H7 (cell line): Measurements from ENCODE around the gene LAPTM5. TPM values are rescaled to one million over a fixed set of nuclear protein-coding genes. Genes with fewer than 3 reads are reported as not detected.
A peak's percentile ranks its signal among the peaks of the same experiment; 100 is the strongest.

ENCODE experiments used
- DNase-seq: peaks from one replicate; pipeline ENCODE4 v3.0.0; 2012
- H3K27me3 ChIP-seq: 2 replicates; pipeline ENCODE4 v1.6.0; 2011; ENCODE audit warnings: mild to moderate bottlenecking, low read length; ENCODE audit not compliant: control insufficient read depth, insufficient read depth
- H3K36me3 ChIP-seq: replicated peaks from 2 replicates; pipeline ENCODE4 v1.5.1; 2011; ENCODE audit warnings: low read length; ENCODE audit not compliant: control insufficient read depth, insufficient read depth
- H3K4me3 ChIP-seq: 2 replicates; pipeline ENCODE4 v1.5.1; 2011; ENCODE audit warnings: low read depth, mild to moderate bottlenecking, control low read depth, low read length, moderate library complexity; ENCODE audit not compliant: insufficient read depth
- total RNA-seq: library from RNA; depleted of rRNA; stranded (reverse); fragments of >200 nt; shearing (Covaris generic); gene quantifications from 2 replicates; pipeline ENCODE4 v1.2.3, GENCODE V29; 2014

Gene LAPTM5
- total RNA-seq, 1 experiment from 2014 or later = 0.28 TPM

DNA sequence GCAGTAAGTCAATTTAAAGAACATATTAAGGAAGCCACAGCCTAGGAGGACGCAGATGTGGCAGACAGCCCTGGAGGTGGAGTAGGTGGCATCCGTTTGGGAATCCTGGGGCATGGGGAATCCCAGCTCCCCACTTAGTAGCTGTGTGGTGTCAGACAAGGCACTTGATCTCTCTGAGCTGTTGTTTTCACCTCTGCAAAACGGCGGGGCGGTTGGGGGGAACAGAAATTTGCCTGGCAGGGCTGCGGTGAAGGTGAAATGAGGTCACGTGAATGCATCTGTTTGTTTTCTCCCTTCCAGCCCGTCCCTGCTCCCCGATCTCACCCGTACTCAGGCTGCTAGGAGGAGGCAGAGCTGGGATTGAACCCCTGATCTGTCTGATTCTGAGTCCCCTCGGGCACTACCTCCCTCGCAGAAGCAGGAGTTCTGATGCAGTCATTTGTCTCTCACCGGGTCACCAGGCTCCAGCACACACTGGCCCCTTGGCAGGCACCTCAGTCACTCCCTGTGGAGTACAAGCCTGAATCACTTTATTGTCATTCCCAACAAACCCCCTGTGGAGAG is 2.2 kb upstream of the LAPTM5 start:
- peak; percentile 73 for DNase-seq
- Histone ChIP-seq H3K4me3 (no peak overlapping the region), H3K36me3 (no peaks in the 10 kb centered on the region), H3K27me3 (no peaks in the 10 kb centered on the region; the same call in none of the 2 replicates)

DNA sequence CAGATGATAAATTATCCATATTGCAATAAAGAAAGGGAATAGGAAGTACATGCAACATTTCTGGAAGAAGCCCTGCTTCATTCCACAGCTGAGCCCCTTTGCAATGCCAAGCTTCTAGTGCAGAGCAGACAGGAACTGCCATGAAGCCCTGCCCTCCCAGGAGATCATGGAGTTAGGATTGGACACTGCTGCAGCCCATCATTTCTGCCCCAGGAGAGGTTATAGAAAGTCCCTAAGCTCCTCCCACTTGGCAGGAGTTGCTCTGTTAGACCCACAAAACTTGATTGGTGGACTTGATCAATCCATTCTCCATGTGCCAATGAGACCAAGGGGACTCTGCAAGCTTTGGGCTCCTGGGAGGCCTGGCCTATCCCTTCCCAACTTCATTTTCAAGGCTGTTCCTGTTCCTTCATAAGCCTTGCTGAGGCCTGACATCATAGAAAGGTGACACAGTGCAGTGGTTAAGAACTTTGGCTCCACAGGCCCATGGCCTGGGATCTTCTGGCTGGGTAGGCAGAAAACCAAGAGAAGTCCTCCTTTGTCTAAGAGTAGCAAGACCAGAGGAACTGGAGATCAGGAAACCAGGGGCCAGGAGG is 1.3 kb upstream of the LAPTM5 start:
- H3K36me3 ChIP-seq = no peaks in the 10 kb centered on the region
- peak; percentile 88 for DNase-seq
- H3K27me3 ChIP-seq = no peaks in the 10 kb centered on the region; the same call in none of the 2 replicates
- no peak overlapping the region for H3K4me3 ChIP-seq

DNA sequence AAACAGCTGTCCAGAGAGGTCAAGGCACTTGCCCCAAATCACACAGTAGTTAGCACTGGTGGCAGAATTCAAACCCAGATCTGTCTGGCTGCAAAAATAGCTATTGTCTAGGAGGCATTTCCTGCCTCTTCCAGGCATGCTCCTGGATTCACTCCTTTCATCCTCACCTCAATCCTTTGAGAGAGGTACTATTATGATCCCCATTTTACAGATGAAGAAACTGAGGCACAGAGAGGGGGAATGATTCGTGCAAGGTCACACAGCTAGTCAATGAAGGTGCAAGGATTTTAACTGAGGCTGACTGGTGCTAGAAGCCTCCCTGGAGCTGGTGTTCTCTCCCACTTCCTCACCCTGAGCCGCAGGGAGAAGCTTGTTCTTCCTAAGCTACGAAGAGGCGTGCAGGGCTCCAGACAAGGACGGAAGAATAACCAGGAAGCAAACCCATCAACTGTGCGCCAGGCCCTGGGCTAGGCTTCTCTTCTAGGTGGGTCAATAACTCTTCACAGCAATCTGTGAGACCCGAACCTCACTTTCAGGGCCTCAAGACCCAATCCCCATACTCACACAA is 631 bp upstream of the LAPTM5 start:
- no peaks in the 10 kb centered on the region; the same call in none of the 2 replicates for H3K27me3 ChIP-seq
- DNase-seq = no peak
- H3K4me3 ChIP-seq = no peak overlapping the region
- no peaks in the 10 kb centered on the region for H3K36me3 ChIP-seq

DNA sequence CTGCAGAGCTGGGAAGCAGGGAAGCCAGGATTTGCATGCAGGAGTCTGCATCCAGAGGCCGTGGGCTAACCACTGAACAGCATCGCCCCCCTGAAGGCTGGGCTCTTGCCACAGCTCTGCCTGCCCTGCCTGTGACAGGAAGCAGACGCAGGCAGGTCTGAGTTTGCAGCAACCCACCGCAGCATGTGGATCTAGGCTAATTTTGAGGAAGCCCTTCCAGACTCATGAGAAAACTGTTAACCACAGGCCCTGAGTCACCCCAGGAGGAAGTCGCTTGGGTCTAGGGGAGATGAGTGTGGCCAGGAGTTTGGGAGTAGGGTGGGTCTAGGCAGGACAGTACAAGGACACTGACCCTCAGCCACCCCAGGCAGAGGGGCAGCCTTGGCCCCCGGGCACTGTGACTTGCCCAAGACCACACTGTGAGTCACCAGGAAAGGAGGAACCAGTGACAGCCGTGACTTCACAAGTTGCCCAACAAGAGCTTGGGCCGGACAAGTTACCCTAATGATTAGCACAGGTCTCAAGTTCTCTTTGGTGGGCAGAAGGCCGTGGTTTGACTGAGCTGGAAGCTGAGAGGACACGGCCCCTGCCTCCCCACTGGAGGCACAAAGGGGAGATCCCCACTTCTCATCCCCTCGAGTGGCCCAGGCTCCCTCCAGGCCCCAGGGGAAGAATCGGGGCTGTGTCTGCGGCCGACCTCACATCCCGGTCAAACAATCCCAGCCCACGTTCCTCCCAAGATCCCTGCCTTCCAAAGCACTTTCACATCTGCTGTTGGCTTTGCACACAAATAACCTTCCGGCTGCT is 826 bp downstream of the LAPTM5 start:
- Histone ChIP-seq H3K4me3 (no peak overlapping the region), H3K27me3 (no peaks in the 10 kb centered on the region; the same call in 1 of the 2 replicates), H3K36me3 (no peaks in the 10 kb centered on the region)
- DNase-seq = no peak

DNA sequence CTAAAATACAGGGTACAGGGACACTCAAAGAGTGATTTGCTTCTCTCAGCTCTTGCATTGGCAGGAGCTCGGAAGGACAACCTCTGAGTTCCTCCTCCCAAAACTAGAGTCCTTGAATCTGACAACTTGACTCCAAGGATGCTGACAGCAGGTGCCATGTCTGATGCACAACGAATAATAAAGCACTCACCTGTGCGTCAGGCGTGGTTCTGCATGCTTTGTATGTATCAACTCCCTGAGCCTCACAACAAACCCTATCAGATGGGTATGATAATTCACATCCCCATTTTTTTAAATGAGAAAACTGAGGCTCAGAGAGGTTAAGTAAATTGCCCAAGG is 1.4 kb downstream of the LAPTM5 start:
- H3K36me3 ChIP-seq = no peaks in the 10 kb centered on the region
- H3K27me3 ChIP-seq = no peaks in the 10 kb centered on the region; the same call in 1 of the 2 replicates
- no peak for DNase-seq
- H3K4me3 ChIP-seq = no peak overlapping the region

DNA sequence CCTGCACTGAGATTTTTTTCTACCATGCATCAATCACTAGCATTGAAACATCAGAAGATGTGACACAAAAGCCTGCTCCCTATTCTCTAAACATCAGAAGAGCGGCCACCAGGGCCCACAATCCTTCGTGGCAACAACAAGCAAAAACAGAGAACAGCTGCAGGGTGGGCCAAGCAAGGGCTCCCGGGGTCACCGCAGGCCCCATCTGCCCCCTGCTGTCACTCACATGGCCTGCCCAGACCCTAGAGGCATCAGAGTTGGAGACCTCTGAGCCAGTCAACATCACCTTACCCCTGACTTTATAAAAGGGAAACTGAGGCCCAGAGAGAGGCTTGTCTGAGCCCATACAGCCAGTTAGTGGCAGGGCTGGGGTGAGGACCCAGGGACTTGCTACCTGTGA is 1.8 kb downstream of the LAPTM5 start:
- H3K36me3 ChIP-seq = no peaks in the 10 kb centered on the region
- H3K4me3 ChIP-seq = no peak overlapping the region
- DNase-seq = no peak
- H3K27me3 ChIP-seq = no peaks in the 10 kb centered on the region; the same call in 1 of the 2 replicates

DNA sequence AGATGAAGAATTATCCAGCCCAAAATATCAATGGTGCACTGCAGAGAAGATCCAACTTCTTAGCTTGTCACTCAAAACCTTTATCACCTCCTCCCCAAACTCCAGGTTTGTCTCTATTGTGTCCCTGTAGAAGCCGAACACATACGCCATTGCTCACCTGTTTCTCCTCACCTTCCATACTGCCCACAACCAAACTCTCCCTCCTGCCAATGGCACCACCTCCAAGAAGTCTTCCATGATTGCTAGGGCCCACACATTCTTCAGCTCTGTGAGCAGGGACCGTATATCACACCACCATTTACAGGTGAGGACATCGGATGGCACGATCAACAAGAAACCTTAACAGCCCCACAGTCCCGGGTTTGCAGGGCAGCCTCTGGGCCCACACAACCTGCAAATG is 2.2 kb downstream of the LAPTM5 start:
- Histone ChIP-seq H3K27me3 (no peaks in the 10 kb centered on the region; the same call in 1 of the 2 replicates), H3K36me3 (no peaks in the 10 kb centered on the region), H3K4me3 (no peak overlapping the region)
- DNase-seq = no peak

DNA sequence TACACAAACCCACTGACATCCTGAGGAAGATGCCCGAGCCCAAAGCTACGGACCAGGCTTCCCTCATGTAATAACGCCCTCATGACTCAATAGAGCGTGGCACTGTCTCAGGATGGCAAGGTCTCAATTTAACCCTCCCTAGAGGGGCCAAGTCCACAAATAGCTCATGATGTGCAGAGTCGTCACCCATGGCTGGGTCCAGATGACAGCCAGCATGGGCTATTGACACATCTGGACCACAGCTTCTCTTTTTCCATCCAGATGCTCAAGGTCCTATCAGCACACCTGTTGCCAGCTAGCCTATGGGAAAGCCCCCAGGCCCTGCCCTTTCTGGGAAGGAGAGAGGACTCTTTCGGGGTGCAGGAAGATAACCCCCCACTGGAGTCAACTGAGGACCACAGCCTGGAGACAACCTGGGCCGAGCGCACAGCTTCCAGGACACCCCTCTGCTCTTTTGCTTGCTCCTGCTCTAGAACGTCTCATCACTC is 2.8 kb downstream of the LAPTM5 start:
- Histone ChIP-seq H3K27me3 (no peaks in the 10 kb centered on the region), H3K4me3 (no peak overlapping the region), H3K36me3 (no peaks in the 10 kb centered on the region)
- no peak for DNase-seq

DNA sequence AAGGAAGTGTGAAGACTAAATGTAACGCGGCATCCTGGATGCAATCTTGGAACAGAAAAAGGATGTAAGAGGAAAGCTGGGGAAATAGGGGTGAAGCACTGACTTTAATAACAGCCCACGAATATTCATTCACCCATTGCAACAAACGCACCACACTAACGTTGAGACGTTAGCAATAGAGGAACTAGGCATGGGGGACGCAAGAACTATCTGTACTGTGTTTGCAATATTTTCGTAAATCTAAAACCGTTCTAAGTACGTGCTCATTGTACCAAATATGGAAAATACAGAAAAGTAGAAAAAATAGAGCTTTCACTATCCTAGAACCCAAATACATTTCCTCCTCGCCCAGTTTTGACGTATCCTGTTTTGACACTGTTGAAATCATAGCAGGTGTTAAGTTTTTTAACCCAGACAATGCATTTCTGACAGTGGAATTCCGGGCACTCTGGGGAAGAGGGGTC is 3.9 kb downstream of the LAPTM5 start:
- H3K36me3 ChIP-seq = no peaks in the 10 kb centered on the region
- H3K27me3 ChIP-seq = no peaks in the 10 kb centered on the region
- no peak for DNase-seq
- H3K4me3 ChIP-seq = no peak overlapping the region

DNA sequence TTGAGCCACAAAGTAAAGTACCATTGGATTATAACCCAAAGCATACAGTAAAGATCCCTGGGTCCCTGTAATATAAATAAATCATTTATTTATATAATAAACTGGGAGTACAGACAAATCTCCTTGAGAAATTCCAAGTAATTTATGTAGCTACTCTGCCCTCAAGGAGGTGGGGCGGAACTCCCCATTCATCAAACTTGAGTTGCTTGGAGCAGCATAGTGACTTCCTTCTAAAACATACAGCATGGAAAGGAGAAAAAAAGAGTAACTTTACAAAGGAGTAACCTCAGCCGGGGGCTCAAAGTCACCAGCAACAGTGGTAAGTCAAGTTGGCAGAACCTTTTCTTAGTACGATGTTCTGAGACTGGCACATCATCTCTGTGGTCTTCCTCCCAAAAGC is 4.5 kb downstream of the LAPTM5 start:
- Histone ChIP-seq H3K27me3 (no peaks in the 10 kb centered on the region; the same call in 1 of the 2 replicates), H3K36me3 (no peaks in the 10 kb centered on the region), H3K4me3 (no peak overlapping the region)
- no peak for DNase-seq

DNA sequence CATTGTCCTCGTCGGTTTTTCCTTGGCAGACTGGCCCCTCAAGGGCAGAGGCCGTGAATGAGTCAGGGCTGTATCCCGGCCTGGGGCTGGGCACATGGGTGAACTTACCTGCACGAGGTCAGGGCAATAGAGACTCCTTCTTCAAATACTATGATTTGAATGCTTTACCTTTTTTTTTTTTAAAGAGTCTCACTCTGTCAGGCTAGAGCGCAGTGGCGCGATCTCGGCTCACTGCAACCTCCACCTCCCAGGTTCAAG is 5.0 kb downstream of the LAPTM5 start:
- Histone ChIP-seq H3K4me3 (no peak overlapping the region), H3K27me3 (no peaks in the 10 kb centered on the region; the same call in 1 of the 2 replicates), H3K36me3 (no peaks in the 10 kb centered on the region)
- no peak for DNase-seq

DNA sequence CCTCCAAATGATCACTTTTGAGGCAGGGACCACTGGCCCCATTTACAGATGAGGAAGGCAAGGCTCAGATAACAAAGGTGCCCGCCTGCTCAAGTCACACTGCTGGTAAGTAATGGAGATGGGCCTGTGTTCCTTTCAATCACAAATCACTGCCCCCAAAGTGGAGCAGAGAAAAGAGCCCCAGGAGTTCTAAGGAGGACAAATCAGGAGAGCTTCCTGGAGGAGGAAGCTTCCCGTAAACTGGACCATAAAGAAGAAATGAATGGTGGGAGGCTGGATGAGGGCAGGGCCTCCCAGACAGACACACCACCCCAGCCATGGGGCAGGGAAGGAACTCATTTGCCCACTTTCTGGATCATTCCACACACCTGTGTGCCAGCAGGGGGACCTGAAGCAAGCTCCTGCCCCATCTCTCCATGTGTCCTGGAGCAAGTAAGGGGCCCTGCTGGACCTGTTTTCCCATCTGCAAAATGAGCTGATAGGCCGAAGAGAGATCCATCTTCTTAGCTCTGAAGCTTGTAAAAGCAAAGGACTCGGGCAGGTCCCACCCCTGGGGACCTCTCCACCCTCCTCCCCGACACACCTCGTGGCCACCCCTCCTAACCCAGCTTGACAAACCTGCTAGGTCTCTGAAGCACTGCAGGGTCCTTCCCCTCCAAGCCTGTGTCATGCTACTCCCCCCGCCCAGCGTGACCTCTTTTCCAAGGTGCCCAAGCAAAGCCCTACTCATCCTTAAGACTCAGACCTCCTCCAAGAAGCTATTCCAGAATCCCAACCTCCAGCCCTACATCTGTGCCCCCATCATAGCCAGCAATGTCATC is 5.5 kb downstream of the LAPTM5 start:
- no peak for DNase-seq

DNA sequence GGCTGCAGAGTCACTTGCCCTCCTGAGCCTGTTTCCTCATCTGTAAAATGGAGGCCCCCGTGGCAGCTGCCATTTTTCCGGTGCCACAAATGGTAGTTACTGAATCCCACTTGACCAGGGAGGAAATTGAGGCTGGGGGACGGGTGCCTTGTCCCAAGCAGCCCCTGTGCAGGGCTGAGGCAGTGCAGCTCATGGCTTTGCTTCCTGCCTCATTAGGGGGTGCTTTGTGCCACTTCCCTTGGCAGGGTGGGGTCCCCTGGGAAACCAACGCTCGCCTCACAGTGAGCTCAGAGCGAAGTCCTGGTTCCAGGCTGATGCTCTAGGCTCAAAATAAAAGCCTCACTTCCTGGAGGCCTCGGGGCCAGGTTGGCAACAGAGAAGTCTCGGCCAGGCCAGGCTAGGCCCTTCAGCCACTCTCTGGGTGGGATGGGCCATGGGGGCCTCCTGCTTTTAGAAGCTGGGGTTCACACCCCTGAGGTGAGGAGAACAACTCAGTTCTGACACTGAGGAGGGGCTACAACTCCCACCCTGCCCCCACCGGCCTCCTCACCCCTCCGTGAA is 6.8 kb downstream of the LAPTM5 start:
- Histone ChIP-seq H3K27me3 (no peaks in the 10 kb centered on the region; the same call in 1 of the 2 replicates), H3K36me3 (no peaks in the 10 kb centered on the region), H3K4me3 (no peak overlapping the region)
- no peak for DNase-seq

More for the DNA sequence above, 5.5 kb downstream of the LAPTM5 start:
- Histone ChIP-seq H3K27me3 (no peaks in the 10 kb centered on the region; the same call in 1 of the 2 replicates), H3K36me3 (no peaks in the 10 kb centered on the region), H3K4me3 (no peak overlapping the region)
